ENCODE data around the gene TAMALIN. TPM values are rescaled to one million over a fixed set of nuclear protein-coding genes. Genes with fewer than 3 reads are reported as not detected.

Gene TAMALIN
- total RNA-seq, 2 donors from 2014 or later, result 16.5 to 38.6 TPM

GRCh38 chr12:52020539-52021336 lies 14.0 kb downstream of the TAMALIN start:
- H3K4me3 ChIP-seq, result no peak overlapping the region
- DNase-seq (ENCODE audit: low spot score), result no peak
- intact Hi-C loops (cut with DNase I), result loop anchor here (2.0 kb wide), 1 partner anchor 16 kb away; no protein-coding TSS in a partner anchor

GRCh38 chr12:52022841-52023181 lies 16.1 kb downstream of the TAMALIN start:
- Histone ChIP-seq H3K9me3 (no peaks in the 10 kb centered on the region), H3K27ac (peak overlapping the region; percentile 56 to 57), H3K36me3 (no peaks in the 10 kb centered on the region), H3K4me1 (replicated peaks) (no peaks in the 10 kb centered on the region), H3K4me3 (peak overlapping the region; percentile 42 to 44), H3K27me3 (replicated peaks; ENCODE audit: insufficient read depth) (no peaks in the 10 kb centered on the region)
- WGBS, result 22% methylated on average over 14 of the region's 14 CpGs
- intact Hi-C loops (cut with DNase I), result no loop called here
- DNase-seq (ENCODE audit: low spot score), result no peak
- TF ChIP-seq POLR2AphosphoS5 (IDR thresholded peaks at IDR 0.05) (no peak), CTCF (IDR thresholded peaks at IDR 0.05) (no peak)

More at GRCh38 chr12:52020539-52021336, 14.0 kb downstream of the TAMALIN start:
- Histone ChIP-seq H3K4me1 (replicated peaks) (no peaks in the 10 kb centered on the region), H3K9me3 (no peaks in the 10 kb centered on the region), H3K27ac (no peak overlapping the region), H3K36me3 (no peaks in the 10 kb centered on the region), H3K27me3 (replicated peaks; ENCODE audit: insufficient read depth) (no peaks in the 10 kb centered on the region)
- 45% methylated on average over 9 of the region's 9 CpGs for WGBS
- no peak for TF ChIP-seq POLR2A (IDR thresholded peaks at IDR 0.05)
- peak in 3 of 4 experiments; percentile 50 to 62 (median 61) for TF ChIP-seq CTCF (IDR thresholded peaks at IDR 0.05)
- TF ChIP-seq POLR2AphosphoS5 (IDR thresholded peaks at IDR 0.05), result peak; percentile 14

GRCh38 chr12:52023182-52023975 lies 16.6 kb downstream of the TAMALIN start:
- H3K27me3 ChIP-seq (replicated peaks; ENCODE audit: insufficient read depth), result no peaks in the 10 kb centered on the region
- TF ChIP-seq CTCF (IDR thresholded peaks at IDR 0.05), result peak; percentile 98 to 99 (median 99)
- peak; percentile 40 for TF ChIP-seq POLR2AphosphoS5 (IDR thresholded peaks at IDR 0.05)
- peak; percentile 13 for TF ChIP-seq POLR2A (IDR thresholded peaks at IDR 0.05)
- intact Hi-C loops (cut with DNase I), result no loop called here
- H3K27ac ChIP-seq, result peak overlapping the region; percentile 56 to 57
- H3K4me3 ChIP-seq, result peak overlapping the region; percentile 42 to 44
- WGBS, result 1% methylated on average over 70 of the region's 70 CpGs
- no peaks in the 10 kb centered on the region for H3K4me1 ChIP-seq (replicated peaks)
- no peaks in the 10 kb centered on the region for H3K9me3 ChIP-seq
- peak; percentile 83 for DNase-seq (ENCODE audit: low spot score)
- H3K36me3 ChIP-seq, result no peaks in the 10 kb centered on the region

GRCh38 chr12:52023976-52024688 lies 17.4 kb downstream of the TAMALIN start:
- H3K27me3 ChIP-seq (replicated peaks; ENCODE audit: insufficient read depth), result no peaks in the 10 kb centered on the region
- intact Hi-C loops (cut with DNase I), result no loop called here
- peak overlapping the region; percentile 42 to 44 for H3K4me3 ChIP-seq
- peak overlapping the region; percentile 57 to 89 for H3K27ac ChIP-seq
- TF ChIP-seq CTCF (IDR thresholded peaks at IDR 0.05) (peak in 1 of 4 experiments; percentile 10), POLR2A (IDR thresholded peaks at IDR 0.05) (no peak), POLR2AphosphoS5 (IDR thresholded peaks at IDR 0.05) (no peak)
- H3K36me3 ChIP-seq, result no peaks in the 10 kb centered on the region
- 27% methylated on average over 20 of the region's 20 CpGs for WGBS
- no peaks in the 10 kb centered on the region for H3K4me1 ChIP-seq (replicated peaks)
- no peaks in the 10 kb centered on the region for H3K9me3 ChIP-seq
- no peak for DNase-seq (ENCODE audit: low spot score)

All from prostate gland (tissue), 2 donors.